Measurements from ENCODE around the gene CCDC57.

CCDC57 gene

DNA sequence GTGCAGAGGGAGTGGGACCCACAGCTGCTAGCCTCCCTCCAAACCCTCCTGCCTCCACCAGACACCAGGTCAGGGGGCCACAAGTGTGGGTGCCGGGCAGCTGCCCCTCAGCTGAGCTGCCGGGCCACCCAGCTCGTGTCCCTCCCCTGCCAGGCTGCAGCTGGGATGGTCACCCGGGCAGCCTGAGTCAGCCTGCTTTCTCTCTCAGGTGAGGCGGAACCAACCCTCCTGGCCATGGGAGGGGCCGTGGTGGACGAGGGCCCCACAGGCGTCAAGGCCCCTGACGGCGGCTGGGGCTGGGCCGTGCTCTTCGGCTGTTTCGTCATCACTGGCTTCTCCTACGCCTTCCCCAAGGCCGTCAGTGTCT, 23.1 kb upstream of the CCDC57 start:
- no peak for DNase-seq (ENCODE audit: low read depth in 2 of 2)

DNA sequence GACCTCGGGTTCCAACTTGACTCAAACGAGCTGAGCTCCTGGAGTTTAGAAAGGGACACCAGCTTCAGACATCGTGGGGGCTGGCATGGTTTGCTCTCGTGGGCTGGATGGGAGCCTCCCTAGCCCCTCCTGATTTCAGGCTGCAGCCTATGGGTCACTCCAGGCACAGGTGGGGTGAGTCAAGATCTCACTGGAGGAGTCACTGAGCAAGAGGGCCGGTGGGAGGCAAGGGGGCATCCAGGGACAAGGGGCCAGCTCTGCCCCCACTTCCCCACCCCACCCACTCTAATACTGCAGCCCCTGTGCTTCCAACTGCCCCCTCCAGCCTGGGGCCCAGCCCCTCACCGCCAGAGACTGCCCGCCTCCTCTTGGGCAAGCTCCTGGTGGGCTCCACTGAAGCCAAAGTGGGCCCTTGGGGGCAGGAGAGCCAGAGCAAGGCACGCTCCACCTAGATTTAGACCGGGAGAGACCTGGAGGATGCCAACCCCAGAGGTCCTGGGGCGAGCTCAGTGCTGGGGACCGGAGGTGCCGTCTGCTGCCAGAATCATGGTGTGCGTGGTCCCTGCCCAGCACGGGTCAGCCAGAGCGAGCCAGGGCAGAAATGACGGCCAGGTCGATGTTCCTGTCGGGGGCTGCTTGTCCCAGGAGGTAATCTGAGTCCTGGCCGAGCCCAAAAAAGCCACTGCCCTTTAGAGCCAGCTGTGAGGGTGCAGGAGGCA, 22.6 kb upstream of the CCDC57 start:
- DNase-seq (ENCODE audit: low read depth in 2 of 2), result no peak

DNA sequence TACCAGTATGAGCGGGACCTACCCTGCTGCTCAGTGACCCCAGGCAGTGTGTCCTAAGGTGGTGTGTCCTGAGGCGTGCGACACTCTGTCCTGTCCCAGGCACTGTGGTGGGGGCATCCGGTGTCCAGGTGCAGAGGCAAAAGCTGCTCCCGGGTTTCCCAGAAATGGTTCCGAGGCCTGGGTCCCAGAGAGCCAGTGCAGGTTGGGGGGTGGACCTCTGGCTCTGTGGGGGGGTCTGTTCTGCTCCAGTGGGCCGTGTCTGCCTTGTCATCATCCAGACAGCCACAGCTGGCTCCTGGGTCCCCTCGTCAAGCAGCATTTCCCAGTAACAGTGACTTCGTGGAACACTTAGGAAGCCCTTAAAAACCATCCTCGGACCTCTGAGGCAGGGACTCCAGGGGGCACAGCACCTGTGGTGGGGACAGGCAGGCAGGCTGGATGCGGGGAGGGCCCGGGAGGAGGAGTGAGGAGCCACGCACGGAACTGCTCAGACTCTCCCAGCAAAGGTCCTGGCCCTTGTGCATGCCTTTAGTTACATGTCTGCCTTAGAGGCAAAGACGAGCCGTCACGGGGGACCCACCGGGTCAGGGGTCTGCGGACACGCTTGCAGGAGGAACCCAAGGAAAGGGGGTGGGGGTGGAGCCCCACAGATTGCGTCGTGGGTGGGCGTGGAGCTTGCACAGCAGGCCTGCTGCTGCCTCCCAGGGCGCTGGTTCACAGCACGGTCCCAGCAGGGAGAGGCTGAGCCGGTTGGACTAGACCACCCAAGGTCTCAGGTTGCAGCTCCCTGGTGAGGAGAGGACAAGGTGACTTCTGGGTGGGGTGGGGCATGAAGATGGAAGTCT, 21.8 kb upstream of the CCDC57 start:
- DNase-seq (ENCODE audit: low read depth in 2 of 2), result no peak

DNA sequence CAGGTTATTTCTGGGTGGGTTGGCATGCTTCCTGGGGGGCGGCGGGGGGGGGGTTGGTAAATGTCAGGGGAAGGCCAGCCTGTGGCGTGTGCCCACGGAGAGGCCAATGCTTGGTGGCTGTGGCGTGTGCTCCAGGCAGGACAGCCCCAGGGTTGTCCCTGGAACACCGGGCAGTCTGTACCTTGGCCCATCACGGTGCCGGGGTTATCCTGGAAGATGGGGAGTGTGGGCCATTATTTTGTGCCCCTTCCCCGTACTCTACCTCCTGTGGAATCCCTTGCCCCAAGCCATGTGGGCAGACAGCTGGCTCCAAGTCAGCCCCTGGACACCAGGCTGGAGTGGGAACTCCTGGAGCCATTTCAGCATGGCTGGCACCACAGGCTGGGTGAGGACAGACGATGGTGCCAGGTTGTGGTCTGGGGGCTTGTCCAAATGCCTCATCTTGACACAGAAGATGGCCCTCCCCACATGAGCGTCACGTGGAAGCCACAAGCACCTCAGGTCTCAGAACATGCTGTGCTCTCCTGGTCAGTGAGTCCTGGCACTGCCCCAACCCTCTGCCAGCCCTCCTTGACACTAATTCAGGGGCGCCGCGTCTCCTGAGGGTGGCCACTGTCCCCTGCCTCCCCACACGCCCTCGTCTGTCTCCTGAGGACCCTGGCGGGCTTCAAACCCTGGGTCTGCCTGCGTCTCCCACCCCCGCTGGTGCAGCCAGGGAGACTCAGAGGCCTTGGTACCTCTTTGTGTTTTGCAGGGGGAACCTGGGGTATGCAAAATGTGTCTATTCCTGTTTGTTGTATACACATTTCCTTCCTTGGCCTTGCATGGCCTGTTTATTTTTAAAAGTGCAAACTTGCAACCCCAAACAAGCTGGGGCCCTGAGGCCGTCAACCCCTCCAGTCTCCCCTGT, 20.5 kb upstream of the CCDC57 start:
- no peak for DNase-seq (ENCODE audit: low read depth in 2 of 2)

DNA sequence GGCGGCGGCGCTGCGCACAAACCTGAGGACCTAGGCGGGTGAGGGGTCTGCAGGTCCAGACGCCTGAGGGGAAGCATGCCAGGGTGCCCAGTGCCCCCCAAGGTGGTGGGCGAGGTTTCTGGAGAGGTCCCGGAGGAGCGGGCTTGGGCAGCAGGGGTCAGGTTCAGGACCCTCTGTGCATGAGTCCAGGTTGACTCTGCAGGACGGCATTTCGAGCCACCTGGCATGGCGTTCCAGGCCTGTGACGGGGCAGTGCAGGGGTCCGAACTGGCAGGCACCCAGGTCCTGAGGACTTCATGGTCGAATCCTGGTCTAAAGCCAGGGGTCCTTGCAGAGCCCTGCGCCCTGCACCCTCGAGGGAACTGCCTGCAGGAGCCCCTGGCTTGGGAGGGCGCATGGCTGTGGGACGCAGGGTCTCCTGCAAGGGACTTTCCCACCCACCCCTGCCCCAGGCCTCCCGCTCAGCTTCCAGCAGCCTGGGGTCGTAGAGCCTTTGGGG, 19.7 kb upstream of the CCDC57 start:
- DNase-seq (ENCODE audit: low read depth in 2 of 2), result no peak

DNA sequence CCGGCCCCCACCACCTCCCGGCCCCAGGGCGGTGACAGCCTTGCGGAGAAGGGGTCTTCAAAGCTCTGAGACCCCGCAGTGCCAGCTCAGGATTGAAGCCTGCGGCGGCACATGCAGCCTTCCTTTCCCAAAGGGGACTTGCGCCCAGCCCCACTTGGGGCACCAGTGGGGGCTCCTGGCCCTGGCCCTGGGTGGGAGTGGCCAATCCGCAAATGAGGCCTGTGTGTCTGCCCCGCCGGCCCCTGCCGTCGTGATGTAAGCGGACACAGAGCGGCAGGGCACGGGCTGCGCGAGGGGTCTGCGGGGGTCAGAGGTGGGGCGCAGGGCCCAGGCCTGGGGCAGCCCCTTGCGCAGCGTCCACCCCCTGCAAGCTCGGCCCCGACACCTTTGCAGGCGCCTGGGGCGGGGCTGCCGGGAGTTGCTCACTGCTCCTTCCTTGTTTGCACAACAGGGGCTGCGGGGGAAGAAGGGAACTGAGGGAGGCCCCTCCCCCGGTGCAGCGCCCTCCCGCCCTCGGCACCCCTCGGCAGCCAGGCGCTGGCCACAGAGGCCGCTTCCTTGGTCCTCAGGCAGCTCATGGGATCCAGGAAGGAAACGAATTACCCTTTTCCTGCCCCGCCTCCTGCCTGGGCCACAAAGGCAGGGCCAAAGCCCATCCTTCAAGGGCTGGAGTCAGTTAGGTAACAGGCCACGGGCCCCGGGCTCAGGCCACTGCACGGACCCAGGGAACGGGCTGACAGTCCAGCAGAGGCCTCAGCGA, 19.1 kb upstream of the CCDC57 start:
- DNase-seq (ENCODE audit: low read depth in 2 of 2), result no peak

DNA sequence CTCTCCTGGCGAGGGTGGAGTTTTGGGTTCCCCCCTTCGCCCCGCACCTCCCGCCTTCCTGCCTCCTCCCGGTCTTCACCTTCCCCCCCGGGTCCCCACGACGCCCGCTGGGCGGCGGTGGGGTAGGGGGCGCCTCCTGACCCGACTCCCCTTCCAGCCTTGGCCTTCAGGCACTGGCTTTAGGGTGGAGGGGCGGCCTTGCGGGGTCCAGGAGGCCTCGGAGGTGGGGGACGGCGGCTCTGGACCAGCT, 18.6 kb upstream of the CCDC57 start:
- DNase-seq (ENCODE audit: low read depth in 2 of 2), result no peak

DNA sequence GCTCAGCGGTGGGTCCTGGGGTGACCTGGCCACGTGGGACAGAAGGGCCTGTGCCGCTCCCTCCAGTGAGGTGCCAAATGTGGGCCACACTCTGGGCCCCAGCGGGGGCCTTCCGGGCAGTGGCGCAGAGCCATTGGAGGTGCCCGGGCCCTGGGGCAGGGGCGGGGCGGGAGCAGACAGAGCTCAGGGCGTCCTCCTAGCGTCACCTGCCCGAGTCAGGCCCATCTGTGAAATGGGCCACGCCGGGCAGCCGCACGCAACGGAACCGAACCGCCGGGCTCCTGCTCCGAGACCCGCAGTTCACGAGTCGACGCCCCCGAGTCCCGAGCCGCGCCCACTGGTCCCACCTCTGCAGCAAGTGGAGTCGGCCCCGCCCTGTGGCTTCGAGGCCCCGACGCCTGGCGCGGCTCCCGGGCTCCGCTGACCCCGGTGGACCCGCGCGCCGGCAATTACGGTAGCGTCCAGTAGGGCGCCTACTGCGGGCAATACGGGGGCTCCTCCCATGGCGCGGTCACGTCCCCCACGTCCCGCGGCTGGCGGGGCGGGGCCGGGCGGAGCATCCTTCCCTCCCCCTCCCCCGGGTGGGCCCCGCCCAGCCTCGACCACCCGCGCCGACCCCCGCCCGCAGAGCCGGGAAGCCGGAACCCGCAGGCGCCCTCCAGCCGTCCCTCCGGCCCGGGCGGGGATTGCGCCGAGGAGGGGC, 18.1 kb upstream of the CCDC57 start:
- DNase-seq (ENCODE audit: low read depth in 2 of 2), result peak; percentile 57 to 61

DNA sequence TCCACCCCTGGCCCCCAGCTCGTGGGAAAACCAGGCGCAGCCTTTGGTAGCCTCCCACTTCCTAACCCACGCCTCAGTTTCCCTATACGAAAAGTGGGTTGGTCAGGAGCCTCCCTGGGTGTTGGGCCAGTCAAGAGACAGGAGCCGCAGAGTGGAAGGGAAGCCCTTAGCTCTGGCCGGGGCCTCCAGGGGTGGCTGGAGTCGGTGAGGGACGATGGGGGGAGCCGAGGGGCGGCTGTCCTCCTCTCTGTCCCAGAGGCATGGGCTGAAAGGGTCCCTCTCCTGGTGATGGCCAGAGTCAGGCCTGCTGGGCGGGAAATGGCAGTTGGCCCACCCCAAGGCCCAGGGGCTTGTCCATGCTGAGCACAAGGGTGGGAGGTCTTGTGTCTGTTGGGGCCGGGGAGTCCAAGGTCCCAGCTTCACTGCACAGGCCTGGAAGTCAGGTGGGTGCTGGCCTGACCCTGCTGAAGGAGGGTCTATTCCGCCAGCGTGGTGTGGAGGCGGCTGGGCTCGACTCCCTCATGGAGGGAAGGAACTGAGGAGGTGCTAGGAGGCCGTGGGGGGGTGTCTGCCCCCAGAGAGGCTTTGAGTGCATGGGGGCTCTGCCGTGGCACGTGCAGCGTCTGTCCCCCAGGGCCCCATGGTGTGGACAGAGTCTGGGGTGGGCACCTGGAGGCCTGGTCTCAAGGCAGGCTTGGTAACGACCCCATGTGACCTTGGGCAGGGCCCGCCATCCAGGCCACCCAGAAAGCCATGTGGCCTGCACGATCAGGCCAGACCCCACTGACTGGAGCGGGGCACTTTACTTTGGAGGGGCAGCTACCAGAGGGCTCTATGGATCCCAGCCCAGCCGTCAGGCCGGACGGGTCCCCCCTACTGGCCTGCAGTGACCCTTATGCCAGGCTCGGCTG, 17.3 kb upstream of the CCDC57 start:
- DNase-seq (ENCODE audit: low read depth in 2 of 2), result no peak

DNA sequence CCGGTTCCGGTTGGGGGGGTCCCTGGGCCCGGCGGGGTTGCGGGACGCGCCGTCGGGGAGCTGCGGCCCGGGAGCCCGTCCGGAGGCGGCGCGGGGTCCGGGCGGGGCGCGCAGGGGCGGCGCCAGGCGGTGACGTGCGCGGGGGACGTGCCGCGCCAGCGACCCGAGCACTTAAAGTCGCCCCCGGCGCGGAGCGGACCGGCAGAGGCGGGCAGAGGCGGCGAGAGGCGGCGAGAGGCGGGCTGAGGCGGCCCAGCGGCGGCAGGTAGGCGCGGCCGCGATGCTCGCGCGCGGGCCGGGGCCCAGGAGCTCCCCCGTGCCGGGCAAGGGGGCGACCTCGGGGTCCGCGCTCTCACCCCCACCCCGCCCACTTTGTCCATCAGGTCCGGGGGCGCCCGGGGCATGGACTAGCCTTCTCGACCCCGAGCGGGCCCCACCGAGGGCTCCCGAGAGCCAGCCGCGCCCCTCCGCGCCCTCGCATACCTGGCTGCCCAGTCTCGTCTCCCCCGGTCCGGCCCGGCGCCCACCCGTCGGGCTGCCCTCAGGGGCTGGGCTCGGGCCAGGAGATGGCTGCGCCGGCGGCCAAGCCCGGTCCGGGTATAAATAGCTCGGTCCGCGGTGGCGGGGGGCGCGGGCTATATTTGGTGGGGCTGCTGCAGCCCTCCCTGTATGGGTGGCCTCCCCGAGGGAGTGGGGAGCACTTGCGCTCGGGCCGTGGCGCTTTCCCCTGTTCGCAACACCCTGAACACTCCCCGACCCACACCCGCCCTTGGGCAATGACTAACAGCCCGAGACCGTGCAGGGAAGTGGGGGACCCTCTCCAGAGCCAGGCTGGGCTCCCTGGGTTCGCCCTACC, 16.4 kb upstream of the CCDC57 start, which contains the start of gene SLC16A3:
TSS of gene SLC16A3 (plus strand) at position 201 of the 856 bp plus-strand sequence. CDS start 6,967 bp downstream, outside the sequence.
- DNase-seq (ENCODE audit: low read depth in 2 of 2), result peak in 1 of 2 donors; percentile 53

DNA sequence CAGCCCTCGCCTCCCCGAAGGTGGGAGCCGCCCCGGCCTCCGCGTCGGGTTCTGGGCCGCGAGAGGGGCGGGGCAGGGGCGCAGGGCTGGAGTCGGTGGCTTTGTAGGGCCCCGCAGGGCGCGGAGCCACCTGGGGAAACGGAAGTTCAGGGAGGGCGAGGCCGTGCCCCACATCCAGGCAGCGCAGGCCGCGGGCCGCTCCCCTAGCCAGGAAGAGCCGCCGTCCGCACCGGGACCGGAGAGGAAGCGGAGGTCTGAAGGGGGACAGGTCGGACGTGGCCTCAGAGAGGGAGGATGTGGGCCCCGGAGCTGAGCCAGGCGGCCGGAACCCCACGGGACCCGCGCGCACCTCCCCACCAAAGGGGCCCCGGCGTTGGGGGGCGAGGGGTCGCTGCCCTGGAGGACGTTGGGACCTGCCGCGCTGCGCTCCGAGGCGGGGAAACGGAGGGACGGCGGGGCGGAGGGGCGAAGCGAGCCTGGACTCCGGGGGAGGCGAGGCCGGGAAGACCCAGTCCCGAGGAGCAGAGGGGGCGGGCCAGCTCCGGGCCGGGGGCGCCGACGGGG, 15.7 kb upstream of the CCDC57 start:
- DNase-seq (ENCODE audit: low read depth in 2 of 2), result peak in 1 of 2 donors; percentile 50

DNA sequence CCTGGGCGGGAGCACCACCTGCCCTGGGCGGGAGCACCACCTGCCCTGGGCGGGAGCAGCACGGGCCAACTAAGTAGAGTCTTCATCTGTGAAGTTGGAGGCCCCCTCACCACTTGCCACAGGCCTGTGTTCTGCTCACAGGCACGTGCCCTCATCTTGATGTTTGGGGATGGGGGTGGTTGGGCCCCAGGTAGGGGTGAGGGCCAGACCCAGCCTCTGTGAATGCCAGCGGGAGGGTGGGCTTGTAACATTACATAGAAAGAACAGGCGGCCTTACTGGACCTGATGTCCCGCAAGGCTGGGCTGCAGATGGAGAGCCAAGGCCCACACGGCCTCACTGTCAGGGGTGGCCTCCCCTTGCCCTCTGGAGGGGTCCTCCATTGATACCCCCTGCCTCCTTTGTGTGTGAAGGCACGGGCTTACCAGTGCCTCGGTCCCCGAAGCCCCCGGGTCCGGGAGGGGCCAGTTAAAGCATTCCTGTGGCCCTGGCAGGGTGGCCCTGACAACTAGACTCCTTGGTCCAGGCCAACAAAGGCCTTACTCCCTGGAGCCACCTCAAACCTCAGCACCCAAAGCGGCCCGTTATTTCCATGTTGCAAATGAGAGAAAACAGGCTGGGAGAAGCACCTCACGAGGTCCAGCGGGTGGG, 15.1 kb upstream of the CCDC57 start:
- no peak for DNase-seq (ENCODE audit: low read depth in 2 of 2)

DNA sequence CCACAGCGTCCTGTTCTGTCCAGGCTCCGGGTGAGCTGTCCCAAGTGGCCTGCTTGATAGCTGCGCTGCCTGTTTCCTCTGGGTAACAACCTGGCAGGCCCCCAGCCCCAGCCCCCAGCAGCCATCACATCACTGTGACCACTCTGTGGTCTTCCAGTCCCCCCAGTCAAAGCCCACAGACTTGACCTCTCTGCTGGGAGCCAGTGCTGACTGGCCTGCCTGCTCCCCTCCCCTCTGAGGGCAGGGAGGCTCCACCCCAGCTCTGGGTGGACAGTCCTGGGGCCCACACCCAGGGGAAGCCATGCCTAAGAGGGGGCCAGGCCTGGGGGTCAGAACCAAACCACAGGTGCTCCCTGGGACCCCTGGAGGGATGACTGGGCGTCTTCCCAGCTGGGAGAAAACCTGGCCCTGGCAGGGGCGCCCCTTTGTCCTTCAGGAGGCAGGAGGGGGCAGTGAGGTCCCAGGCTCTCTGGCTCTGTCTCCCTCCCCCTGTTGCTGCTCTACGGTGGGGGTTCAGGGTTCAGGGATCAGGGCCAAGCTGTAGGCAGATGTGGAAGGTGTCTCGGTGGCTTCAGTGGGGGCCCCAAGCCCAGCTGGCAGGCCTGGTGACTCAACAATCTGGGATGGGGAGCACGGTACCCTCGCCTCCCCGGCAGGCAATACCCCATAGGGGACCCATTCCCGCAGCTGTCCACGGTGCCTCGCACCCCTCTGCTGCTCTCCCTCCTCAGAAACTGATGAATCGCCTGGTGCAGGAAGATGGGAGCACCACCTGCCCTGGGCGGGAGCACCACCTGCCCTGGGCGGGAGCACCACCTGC, 14.4 kb upstream of the CCDC57 start:
- DNase-seq (ENCODE audit: low read depth in 2 of 2), result no peak

DNA sequence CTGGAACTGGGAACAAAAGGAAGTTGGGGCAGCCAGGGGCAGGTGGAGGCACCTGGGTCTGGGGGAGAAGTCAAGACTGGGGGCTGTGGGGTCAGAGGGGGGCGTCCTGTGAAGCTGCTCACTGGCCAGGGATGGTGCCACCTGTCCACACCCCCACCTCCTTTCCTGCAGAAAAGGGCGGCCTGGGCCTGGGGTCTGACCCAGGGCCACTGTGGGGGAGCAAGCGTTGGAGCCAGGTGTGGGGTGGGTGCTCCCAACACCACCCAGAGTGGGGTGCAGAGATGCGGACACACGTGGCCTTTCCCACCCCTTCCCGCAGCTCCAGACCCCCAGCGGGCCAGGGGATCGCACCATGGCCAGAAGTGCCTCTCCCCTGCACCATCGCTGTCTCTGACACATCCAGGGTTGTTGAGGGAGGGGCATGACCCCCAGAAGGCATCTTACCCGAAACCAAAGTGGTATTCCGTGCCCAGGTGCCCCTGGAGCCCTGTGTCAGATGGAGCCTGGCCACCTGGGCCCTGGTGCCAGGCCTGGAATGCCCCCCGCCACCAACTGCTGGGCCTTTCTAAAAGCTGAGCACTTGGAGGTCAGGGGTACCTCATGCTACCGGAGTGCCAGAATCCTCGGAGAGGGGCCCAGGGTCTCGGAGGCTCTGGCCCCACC, 13.6 kb upstream of the CCDC57 start:
- no peak for DNase-seq (ENCODE audit: low read depth in 2 of 2)

DNA sequence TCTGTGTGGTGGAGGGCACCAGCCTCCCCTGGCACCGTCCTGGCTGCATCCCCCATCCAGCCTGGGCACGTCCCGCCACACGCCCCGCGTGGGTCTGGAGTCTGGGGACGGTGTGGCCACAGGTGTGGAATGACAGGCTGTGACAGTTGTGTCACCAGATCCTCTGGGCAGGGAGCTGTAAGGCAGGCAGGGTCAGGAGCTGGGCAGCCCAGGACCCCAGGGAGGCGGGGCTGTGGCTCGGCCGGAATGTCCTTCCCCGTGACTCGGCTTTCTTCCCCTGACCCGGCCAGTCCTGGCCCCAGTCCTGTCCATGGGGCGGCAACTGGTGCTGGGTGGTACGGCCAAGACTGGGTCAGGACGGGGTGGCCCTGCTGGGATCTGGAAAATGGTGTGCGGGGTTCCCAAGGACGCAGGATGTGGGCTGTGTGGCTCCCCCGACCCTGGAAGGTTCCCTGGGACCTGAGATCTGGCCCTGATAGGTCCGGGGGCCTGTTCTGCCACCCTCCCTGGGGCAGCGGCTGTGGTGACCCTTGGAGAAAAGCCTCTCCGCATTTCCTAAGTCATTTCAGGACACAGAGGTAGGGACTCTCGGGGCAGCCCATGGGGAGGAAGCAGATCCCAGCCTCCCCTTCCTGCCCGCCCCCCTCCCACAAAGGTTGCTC, 12.9 kb upstream of the CCDC57 start:
- no peak for DNase-seq (ENCODE audit: low read depth in 2 of 2)

DNA sequence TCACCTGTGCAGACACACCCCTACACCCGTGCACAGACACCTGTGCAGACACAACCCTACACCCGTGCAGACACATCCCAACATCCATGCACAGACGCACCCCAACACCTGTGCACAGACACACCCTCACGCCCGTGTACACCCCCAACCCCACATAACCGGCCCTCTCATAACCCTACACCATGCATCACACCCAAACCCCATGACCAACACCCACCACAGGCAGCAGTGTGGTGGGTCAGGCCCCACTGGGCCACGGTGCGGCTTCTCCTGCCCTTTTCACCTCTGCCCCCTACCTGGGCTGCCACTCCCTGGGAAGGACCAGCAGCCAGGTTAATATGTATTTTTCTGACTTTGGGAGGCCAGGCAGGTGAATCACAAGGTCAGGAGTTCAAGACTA, 12.0 kb upstream of the CCDC57 start:
- no peak for DNase-seq (ENCODE audit: low read depth in 2 of 2)

All from stimulated activated CD8-positive, alpha-beta memory T cell treated with anti-CD3 and anti-CD28 coated beads, Interleukin-2, amount 100 ng/mL, for 48 hours (primary cell).